K562 (cell line): ENCODE results near the gene MYLIP. TPM values are rescaled to one million over a fixed set of nuclear protein-coding genes. Genes with fewer than 3 reads are reported as not detected.

ENCODE experiments used
- CHD1 ChIP-seq: fragments of 200-600 bp; sonication (generic); IDR thresholded peaks from one replicate; pipeline ENCODE4 v1.6.1; 2012; ENCODE audit warnings: mild to moderate bottlenecking, moderate library complexity, low read length, inconsistent platforms
- CHD2 ChIP-seq: IDR thresholded peaks from 2 replicates; pipeline ENCODE4 v1.6.1; 2011; ENCODE audit warnings: low read depth, low read length
- DEAF1 ChIP-seq: fragments of 450-650 bp; formaldehyde crosslinking; IDR thresholded peaks from 2 replicates; pipeline ENCODE4 v1.4.0; 2020; ENCODE audit warnings: mild to moderate bottlenecking, moderate library complexity
- ELF1 ChIP-seq: fragments of 200-800 bp; sonication (Bioruptor generic); IDR thresholded peaks from 2 replicates; pipeline ENCODE4 v1.6.1; 2016; ENCODE audit warnings: missing genetic modification characterization, missing compliant biosample characterization
- ELF2 ChIP-seq: fragments of 250-450 bp; sonication (Bioruptor Pico); IDR thresholded peaks from 2 replicates; pipeline ENCODE4 v1.5.0; 2021; ENCODE audit warnings: mild to moderate bottlenecking
- JUND ChIP-seq, 2 experiments: IDR thresholded peaks; 2 replicates in 1 of 2; 3 replicates in 1 of 2; pipeline ENCODE4 v1.6.1; 2011; ENCODE audit warnings: borderline replicate concordance in 2 of 2, low read depth in 2 of 2, low read length in 2 of 2, improper control_type of control experiment in 1 of 2, missing biosample characterization in 1 of 2, missing genetic modification characterization in 1 of 2, missing genetic modification reagents in 1 of 2
- NCOA1 ChIP-seq: fragments of 450-650 bp; IDR thresholded peaks from 2 replicates; pipeline ENCODE4 v1.6.1; 2016; ENCODE audit warnings: low read depth
- PCBP1 ChIP-seq: fragments of 200-400 bp; formaldehyde crosslinking; IDR thresholded peaks from 2 replicates; pipeline ENCODE4 v1.6.1; 2018; ENCODE audit warnings: mild to moderate bottlenecking, low read depth, low read length; ENCODE audit not compliant: poor library complexity, severe bottlenecking
- PURB ChIP-seq: sonication (generic); formaldehyde crosslinking; IDR thresholded peaks from 2 replicates; pipeline ENCODE4 v1.9.0; 2021; ENCODE audit warnings: low read depth, mild to moderate bottlenecking, missing genetic modification reagents
- RAD21 ChIP-seq, 2 experiments: fragments of 250-450 bp in 1 of 2; fragments of 450-650 bp in 1 of 2; sonication (Bioruptor Pico) in 1 of 2; formaldehyde crosslinking in 1 of 2; IDR thresholded peaks in 1 of 2; conservative IDR thresholded peaks in 1 of 2; 2 replicates each; pipeline versions ENCODE4 v1.4.0 to v1.8.0; 2020 to 2022; ENCODE audit warnings: mild to moderate bottlenecking in 2 of 2, moderate library complexity in 1 of 2
- SMARCE1 ChIP-seq: fragments of 450-650 bp; IDR thresholded peaks from 2 replicates; pipeline ENCODE4 v1.7.1; 2016; ENCODE audit warnings: mild to moderate bottlenecking
- SRSF7 ChIP-seq: fragments of 200-400 bp; formaldehyde crosslinking; optimal IDR thresholded peaks from 2 replicates; pipeline ENCODE3; 2017; ENCODE audit warnings: mild to moderate bottlenecking, low read depth, low read length
- STAT5A ChIP-seq: IDR thresholded peaks from 2 replicates; pipeline ENCODE4 v1.6.1; 2012; ENCODE audit warnings: low read length, inconsistent platforms, borderline replicate concordance
- TCF3 ChIP-seq: sonication (generic); formaldehyde crosslinking; IDR thresholded peaks from 2 replicates; pipeline ENCODE4 v1.4.0; 2020; ENCODE audit warnings: mild to moderate bottlenecking, missing genetic modification reagents
- TCF7L2 ChIP-seq: fragments of 150-350 bp; IDR thresholded peaks from 2 replicates; pipeline ENCODE4 v1.6.1; 2016; ENCODE audit warnings: low read depth, mild to moderate bottlenecking, low read length, moderate library complexity
- TEAD1 ChIP-seq, 2 experiments: fragments of 450-650 bp in 1 of 2; sonication (generic) in 1 of 2; formaldehyde crosslinking; IDR thresholded peaks; 2 replicates each; pipeline versions ENCODE4 v1.4.0 to v1.8.0; 2020 to 2022; ENCODE audit warnings: mild to moderate bottlenecking in 2 of 2, missing genetic modification reagents in 1 of 2
- ZBTB9 ChIP-seq: fragments of 450-650 bp; formaldehyde crosslinking; IDR thresholded peaks from 2 replicates; pipeline ENCODE4 v1.4.0; 2020; ENCODE audit warnings: mild to moderate bottlenecking, moderate library complexity
- ZNF41 ChIP-seq: fragments of 250-450 bp; sonication (Bioruptor Pico); conservative IDR thresholded peaks from 2 replicates; pipeline ENCODE4 v1.4.0; 2020; ENCODE audit warnings: mild to moderate bottlenecking
- polyA plus RNA-seq, 8 experiments: library from polyadenylated mRNA; depleted of rRNA in 4 of 8; stranded (reverse) in 5 of 8; unstranded in 3 of 8; fragments of >200 nt; fragmentation: Nextera tagmentation in 2 of 8; fragmentation: Illumina TruSeq in 1 of 8; extraction: Ambion mirVana in 2 of 8; extraction: Trizol in 1 of 8; gene quantifications; 2 replicates each; pipeline versions ENCODE4 v1.2.1 to v1.2.3, GENCODE V29; 2011 to 2014; ENCODE audit warnings: inconsistent platforms in 1 of 8, missing spikeins in 1 of 8
- total RNA-seq, 7 experiments: library from RNA; depleted of rRNA in 6 of 7; stranded (reverse); fragments of >200 nt in 6 of 7; fragmentation: Illumina TruSeq in 2 of 7; extraction: Trizol in 2 of 7; gene quantifications; 2 replicates each; pipeline versions ENCODE4 v1.2.1 to v1.2.3, GENCODE V29; 2011 to 2021; ENCODE audit warnings: low replicate concordance in 1 of 7
- TF ChIP-seq, protein P1 (sequence below): fragments of 250-450 bp; sonication (Bioruptor Pico); IDR thresholded peaks from 2 replicates; pipeline ENCODE4 v1.4.0; 2020

The MYLIP gene
- total and polyA plus RNA-seq, 9 of the 15 experiments (the other 6 are each of a cell fraction or from before 2014, with no cell fraction given): 10.8 to 43.5 (median 31.5) TPM

DNA sequence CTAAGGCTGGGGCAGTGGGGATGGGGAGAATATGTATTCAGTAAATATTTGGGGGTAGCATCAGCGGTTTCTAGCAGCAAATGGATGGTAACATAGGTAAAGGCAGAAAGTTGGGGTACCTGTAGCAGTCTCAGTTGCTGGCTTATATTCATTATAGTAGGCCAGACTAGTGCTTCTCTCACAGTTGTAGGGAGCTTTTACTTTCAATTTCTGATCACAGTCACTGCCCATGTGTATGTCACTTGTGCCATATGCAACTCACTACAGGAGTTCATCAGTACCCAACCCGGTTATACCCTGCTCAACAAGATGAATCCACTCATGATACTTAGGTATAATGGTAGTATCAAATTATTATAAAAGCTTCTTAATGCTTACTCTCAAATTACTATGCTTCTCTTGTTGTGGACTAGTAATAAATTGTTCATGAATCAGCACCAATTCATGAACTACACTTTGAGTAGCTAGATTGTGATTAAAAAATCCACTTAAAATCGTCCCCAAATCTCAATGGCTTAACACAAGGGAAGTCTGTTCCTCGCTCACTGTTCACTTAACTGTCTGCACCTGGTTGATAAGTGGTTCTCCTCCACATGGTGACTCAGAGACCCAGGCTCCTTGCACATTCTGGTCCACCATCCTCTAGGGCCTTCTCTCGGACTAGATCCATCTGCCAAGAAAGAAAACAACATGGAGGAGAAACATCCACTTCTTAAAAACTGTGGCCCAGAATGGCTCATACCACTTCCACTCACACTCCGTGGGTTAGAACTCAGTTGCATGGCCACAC lies 31.3 kb upstream of the MYLIP start (continued):
- peak; percentile 69 for TF ChIP-seq TCF3 (CRISPR knock-in tag)
- peak; percentile 28; the same call in 1 of the 2 replicates for TF ChIP-seq STAT5A
- no peak for TF ChIP-seq ZNF41 (CRISPR knock-in tag)
- TF ChIP-seq ELF2: no peak
- TF ChIP-seq PCBP1: no peak
- TF ChIP-seq DEAF1 (CRISPR knock-in tag): no peak
- TF ChIP-seq NCOA1: no peak
- peak; percentile 44; the same call in 1 of the 2 replicates for TF ChIP-seq SMARCE1
- no peak for TF ChIP-seq RAD21 (CRISPR knock-in tag; conservative IDR thresholded peaks at IDR 0.05 in 1 of 2, IDR thresholded peaks at IDR 0.05 in 1 of 2)
- no peak for TF ChIP-seq TEAD1 (CRISPR knock-in tag; IDR thresholded peaks at IDR 0.05)
- no peak for TF ChIP-seq ZBTB9 (CRISPR knock-in tag)
- TF ChIP-seq CHD1: no peak
- peak; percentile 78 for TF ChIP-seq JUND (IDR thresholded peaks at IDR 0.05; ENCODE audit: borderline replicate concordance, low read depth, low read length)
- peak; percentile 40; the same call in 1 of the 3 replicates for TF ChIP-seq JUND (tag; IDR thresholded peaks at IDR 0.05; ENCODE audit: borderline replicate concordance, low read depth, low read length)
- TF ChIP-seq SRSF7: no peak
- TF ChIP-seq, protein P1, sequence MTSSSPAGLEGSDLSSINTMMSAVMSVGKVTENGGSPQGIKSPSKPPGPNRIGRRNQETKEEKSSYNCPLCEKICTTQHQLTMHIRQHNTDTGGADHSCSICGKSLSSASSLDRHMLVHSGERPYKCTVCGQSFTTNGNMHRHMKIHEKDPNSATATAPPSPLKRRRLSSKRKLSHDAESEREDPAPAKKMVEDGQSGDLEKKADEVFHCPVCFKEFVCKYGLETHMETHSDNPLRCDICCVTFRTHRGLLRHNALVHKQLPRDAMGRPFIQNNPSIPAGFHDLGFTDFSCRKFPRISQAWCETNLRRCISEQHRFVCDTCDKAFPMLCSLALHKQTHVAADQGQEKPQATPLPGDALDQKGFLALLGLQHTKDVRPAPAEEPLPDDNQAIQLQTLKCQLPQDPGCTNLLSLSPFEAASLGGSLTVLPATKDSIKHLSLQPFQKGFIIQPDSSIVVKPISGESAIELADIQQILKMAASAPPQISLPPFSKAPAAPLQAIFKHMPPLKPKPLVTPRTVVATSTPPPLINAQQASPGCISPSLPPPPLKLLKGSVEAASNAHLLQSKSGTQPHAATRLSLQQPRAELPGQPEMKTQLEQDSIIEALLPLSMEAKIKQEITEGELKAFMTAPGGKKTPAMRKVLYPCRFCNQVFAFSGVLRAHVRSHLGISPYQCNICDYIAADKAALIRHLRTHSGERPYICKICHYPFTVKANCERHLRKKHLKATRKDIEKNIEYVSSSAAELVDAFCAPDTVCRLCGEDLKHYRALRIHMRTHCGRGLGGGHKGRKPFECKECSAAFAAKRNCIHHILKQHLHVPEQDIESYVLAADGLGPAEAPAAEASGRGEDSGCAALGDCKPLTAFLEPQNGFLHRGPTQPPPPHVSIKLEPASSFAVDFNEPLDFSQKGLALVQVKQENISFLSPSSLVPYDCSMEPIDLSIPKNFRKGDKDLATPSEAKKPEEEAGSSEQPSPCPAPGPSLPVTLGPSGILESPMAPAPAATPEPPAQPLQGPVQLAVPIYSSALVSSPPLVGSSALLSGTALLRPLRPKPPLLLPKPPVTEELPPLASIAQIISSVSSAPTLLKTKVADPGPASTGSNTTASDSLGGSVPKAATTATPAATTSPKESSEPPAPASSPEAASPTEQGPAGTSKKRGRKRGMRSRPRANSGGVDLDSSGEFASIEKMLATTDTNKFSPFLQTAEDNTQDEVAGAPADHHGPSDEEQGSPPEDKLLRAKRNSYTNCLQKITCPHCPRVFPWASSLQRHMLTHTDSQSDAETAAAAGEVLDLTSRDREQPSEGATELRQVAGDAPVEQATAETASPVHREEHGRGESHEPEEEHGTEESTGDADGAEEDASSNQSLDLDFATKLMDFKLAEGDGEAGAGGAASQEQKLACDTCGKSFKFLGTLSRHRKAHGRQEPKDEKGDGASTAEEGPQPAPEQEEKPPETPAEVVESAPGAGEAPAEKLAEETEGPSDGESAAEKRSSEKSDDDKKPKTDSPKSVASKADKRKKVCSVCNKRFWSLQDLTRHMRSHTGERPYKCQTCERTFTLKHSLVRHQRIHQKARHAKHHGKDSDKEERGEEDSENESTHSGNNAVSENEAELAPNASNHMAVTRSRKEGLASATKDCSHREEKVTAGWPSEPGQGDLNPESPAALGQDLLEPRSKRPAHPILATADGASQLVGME (CRISPR knock-in tag): no peak
- no peak for TF ChIP-seq ELF1 (tag)
- no peak for TF ChIP-seq TCF7L2
- no peak for TF ChIP-seq PURB (CRISPR knock-in tag)
- no peak for TF ChIP-seq CHD2
